Adrenal gland (tissue), 5 donors: ENCODE measurements around the gene PXN.

Experiments used
- POLR2A ChIP-seq, 2 donors: fragments of 450-650 bp; IDR thresholded peaks; one replicate each; pipeline ENCODE4 v1.6.1; 2017; ENCODE audit warnings: antibody characterized with exemption in 2 of 2, mild to moderate bottlenecking in 2 of 2, moderate library complexity in 1 of 2
- TF ChIP-seq, protein P1 (sequence below), 6 experiments: fragments of 450-650 bp in 4 of 6; fragments of 200-600 bp in 2 of 6; sonication (generic) in 1 of 6; IDR thresholded peaks; 1 replicate in 5 of 6; 2 replicates in 1 of 6; pipeline versions ENCODE4 v1.5.1 to v1.8.0; 2016 to 2021; ENCODE audit warnings: antibody characterized with exemption in 6 of 6, mild to moderate bottlenecking in 2 of 6, moderate library complexity in 1 of 6
- donor health status: DM: no; HTN: no; CAD: no.

DNA sequence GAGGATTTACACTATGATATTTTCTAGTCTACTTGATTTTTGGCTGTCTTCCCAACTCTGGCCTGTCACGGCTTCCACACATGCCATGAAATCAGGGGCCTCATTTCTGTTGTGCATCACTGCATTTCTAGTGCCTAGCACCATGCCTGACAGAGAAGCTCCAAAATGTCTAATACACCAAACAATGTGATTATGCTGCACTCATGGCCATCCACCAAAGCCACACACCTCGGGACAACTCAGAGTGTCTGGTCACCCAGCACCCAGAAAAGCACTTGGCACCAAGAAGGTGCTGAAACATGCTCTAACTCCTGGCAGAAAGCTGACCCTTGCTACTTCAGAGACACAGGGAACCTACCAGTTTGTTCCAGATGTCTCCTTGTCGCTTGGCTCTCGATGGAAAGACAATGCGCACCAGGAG is 82.3 kb downstream of the PXN start:
- TF ChIP-seq POLR2A (IDR thresholded peaks at IDR 0.05), result no peak
- TF ChIP-seq, protein P1, sequence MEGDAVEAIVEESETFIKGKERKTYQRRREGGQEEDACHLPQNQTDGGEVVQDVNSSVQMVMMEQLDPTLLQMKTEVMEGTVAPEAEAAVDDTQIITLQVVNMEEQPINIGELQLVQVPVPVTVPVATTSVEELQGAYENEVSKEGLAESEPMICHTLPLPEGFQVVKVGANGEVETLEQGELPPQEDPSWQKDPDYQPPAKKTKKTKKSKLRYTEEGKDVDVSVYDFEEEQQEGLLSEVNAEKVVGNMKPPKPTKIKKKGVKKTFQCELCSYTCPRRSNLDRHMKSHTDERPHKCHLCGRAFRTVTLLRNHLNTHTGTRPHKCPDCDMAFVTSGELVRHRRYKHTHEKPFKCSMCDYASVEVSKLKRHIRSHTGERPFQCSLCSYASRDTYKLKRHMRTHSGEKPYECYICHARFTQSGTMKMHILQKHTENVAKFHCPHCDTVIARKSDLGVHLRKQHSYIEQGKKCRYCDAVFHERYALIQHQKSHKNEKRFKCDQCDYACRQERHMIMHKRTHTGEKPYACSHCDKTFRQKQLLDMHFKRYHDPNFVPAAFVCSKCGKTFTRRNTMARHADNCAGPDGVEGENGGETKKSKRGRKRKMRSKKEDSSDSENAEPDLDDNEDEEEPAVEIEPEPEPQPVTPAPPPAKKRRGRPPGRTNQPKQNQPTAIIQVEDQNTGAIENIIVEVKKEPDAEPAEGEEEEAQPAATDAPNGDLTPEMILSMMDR (IDR thresholded peaks at IDR 0.05), result no peak
